GM19395 (cell line): ENCODE results near the gene SERPINB13.
"Not testable (repeated sequence)": the region's sequence is repeated elsewhere in the genome, so short reads cannot be mapped to it uniquely, and the experiment has no call there.

Experiments
- ATAC-seq: cut with Tn5 transposase; IDR thresholded peaks from one replicate; pipeline ENCODE4 v1.9.1; 2021; ENCODE audit warnings: mild to moderate bottlenecking, moderate library complexity; ENCODE audit not compliant: unreplicated experiment

SERPINB13 gene

DNA sequence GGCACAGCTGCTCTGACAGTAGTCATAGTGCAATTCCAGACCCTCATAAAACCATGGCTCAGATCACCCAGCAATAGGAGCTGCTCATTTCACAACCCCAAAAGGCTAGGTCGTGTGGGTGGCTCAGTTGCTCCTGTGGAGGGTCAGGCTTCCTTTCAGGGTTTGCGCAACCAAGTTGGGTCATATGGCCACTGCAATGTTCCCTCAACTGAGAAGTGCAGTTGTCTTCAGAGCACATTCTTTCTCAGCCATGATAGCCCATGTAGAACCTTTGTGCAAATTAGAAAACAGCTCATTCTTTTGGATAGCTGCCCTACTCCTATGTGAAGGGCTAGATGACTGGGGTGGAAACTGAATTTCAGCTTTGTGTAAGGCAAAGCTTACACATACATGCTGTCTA lies 3.2 kb downstream of the SERPINB13 start:
- no peak for ATAC-seq

DNA sequence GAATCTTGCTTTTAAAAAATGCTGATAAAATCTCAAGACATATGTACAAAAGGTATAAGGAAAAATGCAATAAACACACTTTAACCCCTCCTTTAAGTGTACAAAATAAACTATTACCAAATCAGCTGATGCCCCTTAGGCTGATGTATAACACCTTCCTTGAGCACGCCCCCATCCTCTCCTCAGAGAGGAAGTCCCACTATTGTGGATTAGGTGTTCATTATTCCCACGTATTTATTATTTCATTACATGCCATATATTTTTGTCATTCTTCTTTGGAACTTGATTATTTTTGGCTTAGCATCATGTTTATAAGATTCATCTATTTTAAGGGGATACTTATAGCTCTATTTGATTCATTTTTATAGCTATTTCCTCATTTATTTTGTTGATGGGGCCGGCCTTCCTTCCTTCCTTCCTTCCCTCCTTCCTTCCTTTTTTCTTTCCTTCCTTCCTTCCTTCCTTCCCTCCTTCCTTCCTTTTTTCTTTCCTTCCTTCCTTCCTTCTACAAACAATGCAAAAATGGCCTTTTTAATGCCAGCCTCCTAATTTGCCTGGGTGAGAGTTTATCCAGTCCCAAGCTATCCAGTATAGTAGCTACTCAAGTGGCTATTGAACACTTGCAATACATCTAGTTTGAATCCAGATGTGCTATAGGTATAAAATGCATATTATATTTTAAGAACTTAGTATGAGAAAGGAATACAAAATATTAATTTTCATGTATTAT lies 4.0 kb downstream of the SERPINB13 start:
- no peak for ATAC-seq

GRCh38 chr18:63591725-63592124 lies 4.6 kb downstream of the SERPINB13 start:
- ATAC-seq, result no peak

- no peak for ATAC-seq
These were observed 5.3 kb downstream of the SERPINB13 start for GRCh38 chr18:63592471-63592870.

DNA sequence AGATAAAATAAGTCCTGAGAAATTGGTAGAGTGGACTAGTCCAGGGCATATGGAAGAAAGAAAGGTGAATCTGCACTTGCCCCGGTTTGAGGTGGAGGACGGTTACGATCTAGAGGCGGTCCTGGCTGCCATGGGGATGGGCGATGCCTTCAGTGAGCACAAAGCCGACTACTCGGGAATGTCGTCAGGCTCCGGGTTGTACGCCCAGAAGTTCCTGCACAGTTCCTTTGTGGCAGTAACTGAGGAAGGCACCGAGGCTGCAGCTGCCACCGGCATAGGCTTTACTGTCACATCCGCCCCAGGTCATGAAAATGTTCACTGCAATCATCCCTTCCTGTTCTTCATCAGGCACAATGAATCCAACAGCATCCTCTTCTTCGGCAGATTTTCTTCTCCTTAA lies 9.8 kb downstream of the SERPINB13 start:
- no peak for ATAC-seq

DNA sequence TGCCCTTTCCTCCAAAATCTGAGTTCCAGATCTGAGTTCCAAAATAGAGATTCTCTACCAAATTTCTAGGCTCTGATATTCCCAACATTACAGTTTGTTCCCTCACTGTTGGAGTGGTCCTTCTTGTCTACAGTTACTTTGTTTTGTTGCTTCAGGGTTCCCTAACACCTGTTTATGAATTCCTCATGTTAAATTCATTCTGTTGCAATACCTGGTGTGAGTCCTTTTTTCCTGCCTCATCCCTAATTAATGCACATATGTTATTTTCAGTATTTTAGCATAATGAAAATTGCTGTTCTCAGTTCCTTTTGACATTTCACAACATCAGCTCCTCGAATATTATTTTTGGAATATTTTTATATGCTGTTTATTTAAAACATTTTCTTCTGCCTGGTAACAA lies 16.2 kb downstream of the SERPINB13 start:
- ATAC-seq, result no peak

DNA sequence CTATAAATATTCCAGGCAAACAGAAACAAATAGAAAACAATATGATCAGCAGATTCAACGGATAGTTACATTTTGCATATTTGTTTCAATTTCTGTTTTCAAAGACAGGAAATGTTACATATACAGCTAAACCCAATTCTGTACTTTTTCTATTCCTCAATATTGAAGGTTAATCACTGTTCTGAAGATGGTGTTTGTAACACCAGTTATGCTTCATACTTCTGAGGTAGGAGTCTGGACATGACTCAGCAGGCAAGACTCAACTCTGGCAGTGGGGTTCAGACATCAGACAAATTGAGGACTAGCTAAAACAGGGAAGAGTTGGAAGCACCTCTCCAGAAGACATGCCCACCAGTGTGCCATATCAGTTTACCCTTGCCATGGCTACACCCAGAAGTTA lies 16.6 kb downstream of the SERPINB13 start:
- ATAC-seq, result peak; percentile 94

DNA sequence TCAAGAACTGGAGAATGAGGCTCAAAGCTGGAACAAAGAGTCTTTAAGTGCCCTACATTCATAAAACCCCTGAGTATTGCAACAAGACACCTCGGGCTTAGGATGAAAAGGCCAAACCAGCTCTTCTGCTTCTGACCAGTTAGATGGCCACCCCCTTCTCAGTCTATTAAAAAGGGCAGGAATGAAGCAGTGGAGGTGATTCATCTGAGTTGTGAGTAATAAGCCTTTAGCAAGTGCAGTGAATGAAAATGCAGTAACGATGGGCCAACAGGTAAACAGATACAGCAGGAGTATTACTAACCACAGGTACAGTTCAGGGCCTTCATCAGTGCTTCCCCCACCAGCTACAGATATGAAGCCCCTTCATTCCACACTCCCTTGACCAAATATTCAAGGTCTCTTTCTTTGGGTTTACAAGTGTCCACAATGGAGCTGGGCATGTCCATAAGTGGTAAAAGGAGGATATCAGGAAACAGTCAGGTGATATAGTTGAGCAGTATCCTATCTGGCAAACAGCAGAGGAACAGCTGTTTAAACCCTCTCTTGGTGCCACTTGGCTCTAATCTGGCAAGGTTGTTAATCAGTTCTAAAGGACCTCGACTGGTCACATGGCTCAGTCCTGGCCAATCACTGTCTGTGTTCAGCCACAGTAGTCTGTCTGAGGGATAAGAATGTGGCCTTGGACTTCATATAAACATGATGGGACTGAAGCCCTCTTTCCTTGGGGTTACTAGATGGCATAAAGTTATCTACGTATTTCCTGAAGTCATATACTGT lies 17.8 kb downstream of the SERPINB13 start:
- no peak for ATAC-seq

GRCh38 chr18:63606526-63606925 lies 19.4 kb downstream of the SERPINB13 start:
- no peak for ATAC-seq

DNA sequence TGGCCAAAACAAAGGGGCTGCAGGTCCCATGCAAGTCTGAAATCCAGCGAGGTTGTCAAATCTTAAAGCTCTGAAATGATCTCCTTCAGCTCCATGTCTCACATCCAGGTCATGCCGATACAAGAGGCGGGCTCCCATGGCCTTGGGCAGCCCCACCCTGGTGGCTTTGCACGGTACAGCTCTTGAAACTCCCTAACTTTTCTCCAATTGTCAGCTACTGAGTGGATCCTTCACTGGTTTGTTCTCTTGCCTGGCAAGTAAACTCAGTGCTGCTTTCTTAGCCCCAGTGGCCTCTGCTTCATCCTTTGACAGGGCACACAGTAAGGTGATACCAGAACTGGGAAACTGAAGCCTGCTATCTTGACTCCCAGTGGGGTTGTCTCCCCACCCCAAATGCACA lies 26.3 kb downstream of the SERPINB13 start:
- no peak for ATAC-seq

- peak; percentile 81 for ATAC-seq
These were observed 30.1 kb downstream of the SERPINB13 start for GRCh38 chr18:63617049-63617914.

DNA sequence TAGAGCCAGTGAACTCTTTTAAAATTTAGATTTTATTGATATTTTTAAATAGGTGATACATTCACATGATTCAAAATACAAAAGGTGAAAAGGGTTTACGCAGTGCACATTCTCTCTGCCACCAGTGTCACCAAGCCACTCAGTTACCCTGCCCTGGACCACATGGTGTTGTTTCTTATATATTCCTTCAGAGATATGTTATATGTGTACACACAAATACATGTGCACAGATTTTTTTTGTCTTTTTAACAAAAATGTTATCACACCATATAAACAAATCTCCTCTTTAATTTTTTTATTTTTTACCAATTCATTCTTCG lies 30.7 kb downstream of the SERPINB13 start:
- ATAC-seq, result peak; percentile 14

GRCh38 chr18:63619661-63620060 lies 32.5 kb downstream of the SERPINB13 start:
- no peak for ATAC-seq

DNA sequence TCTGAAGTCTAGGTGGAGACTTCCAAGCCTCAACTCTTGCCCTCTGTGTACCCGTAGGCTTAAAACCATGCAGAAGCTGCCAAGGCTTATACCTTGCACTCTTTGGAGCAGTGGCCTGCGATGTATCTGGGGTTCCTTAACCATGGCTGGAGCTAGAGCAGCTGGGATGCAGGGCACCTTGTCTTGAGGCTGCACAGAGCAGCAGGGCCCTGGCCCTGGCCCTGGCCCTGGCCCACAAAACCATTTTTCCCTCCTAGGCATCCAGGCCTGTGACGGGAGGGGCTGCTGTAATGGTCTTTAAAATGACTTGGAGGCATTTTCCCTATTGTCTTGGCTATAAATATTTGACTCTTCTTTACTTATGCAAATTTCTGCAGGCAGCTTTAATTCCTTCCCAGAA lies 37.7 kb downstream of the SERPINB13 start:
- no peak for ATAC-seq

GRCh38 chr18:63626431-63626830 lies 39.3 kb downstream of the SERPINB13 start:
- ATAC-seq, result no peak

DNA sequence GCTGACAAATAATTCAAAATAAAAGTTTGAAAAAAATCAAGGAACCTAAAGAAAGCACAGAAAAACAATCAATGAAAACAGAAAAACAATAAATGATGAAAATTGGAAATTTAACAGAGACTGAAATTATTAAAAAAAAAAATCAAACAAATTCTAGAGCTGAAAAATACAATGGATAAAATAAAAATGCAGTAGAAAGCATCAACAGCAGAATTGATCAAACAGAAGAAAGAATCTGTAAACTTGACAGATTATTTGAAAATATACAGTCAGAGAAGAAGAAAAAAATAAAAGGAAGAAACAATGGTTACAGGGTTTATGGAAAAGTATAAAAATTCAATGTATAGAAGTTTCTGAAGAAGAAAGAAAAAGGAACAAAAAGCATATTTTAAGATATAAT lies 40.7 kb downstream of the SERPINB13 start:
- ATAC-seq, result no peak

- no peak for ATAC-seq
These were observed 50.6 kb downstream of the SERPINB13 start for GRCh38 chr18:63637703-63638102.

DNA sequence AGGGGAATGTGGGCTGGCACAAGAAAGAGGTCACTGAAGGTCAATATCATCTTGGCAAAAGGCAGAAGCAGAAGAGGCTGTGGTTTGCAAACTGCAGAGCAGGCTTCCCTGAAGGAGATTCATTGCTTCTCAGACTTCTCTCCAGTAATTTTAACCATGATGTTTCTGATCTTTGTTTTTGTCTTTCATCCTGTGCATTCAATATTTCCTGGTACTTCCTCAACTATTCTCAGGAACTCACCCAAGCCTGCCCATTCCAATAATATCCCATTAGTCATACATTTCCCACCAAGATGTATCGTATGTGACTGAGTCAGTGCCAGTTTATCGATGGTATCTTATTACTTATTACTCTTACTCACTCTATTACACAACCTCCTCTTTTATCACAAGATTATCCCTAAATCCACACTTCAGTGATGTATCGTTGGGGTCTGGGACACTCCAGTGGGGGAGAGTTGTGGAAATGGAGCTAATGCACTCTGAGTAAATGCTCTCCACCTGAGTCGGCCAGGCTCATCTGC lies 54.1 kb downstream of the SERPINB13 start:
- not testable (repeated sequence) for ATAC-seq

- not testable (repeated sequence) for ATAC-seq
These were observed 55.7 kb downstream of the SERPINB13 start for GRCh38 chr18:63642668-63643356.

GRCh38 chr18:63644142-63644541 lies 57.0 kb downstream of the SERPINB13 start, which contains the start of gene SERPINB4:
Gene SERPINB4, minus strand, starts transcription at chr18:63644256. Its CDS starts 679 bp downstream, at chr18:63643577.
- not testable (repeated sequence) for ATAC-seq

- ATAC-seq, result not testable (repeated sequence)
These were observed 57.6 kb downstream of the SERPINB13 start for GRCh38 chr18:63644694-63645093.
